Pancreas (tissue), 10 donors: ENCODE data around the gene MKRN3. TPM values are rescaled to one million over a fixed set of nuclear protein-coding genes. Genes with fewer than 3 reads are reported as not detected.
"Not testable (repeated sequence)": the region's sequence is repeated elsewhere in the genome, so short reads cannot be mapped to it uniquely, and the experiment has no call there.

Experiments used
- ATAC-seq, 4 donors: fragments of 200-7000 bp; cut with Tn5 transposase; one replicate each; pipeline versions ENCODE4 v1.8.0 to v1.9.1; 2020; ENCODE audit warnings: mild to moderate bottlenecking in 4 of 4, moderate library complexity in 4 of 4
- DNase-seq, 6 donors: peaks; one replicate each; pipeline ENCODE4 v3.0.0-alpha.2; 2020
- FAIRE-seq: peaks from 2 replicates; lab custom pipeline; 2012; peaks lifted over from hg19 to GRCh38; lab: Jason Lieb, UNC
- H3K27ac ChIP-seq, 4 donors: fragments of 200-600 bp; sonication (generic); 1 replicate in 3 of 4; 2 replicates in 1 of 4; pipeline versions ENCODE4 v1.5.0 to v1.8.0; 2020
- H3K27me3 ChIP-seq, 4 donors: fragments of 200-600 bp; one replicate each; pipeline ENCODE4 v1.8.0; 2021
- H3K36me3 ChIP-seq, 3 donors: fragments of 200-600 bp; sonication (generic) in 1 of 3; one replicate each; pipeline versions ENCODE4 v1.5.0 to v1.8.0; 2020 to 2021
- H3K4me1 ChIP-seq, 3 donors: fragments of 200-600 bp; one replicate each; pipeline ENCODE4 v1.8.0; 2021
- H3K4me3 ChIP-seq, 4 donors: fragments of 200-600 bp; sonication (generic) in 2 of 4; one replicate each; pipeline versions ENCODE4 v1.5.0 to v1.8.0; 2020 to 2021
- H3K9me3 ChIP-seq, 4 donors: fragments of 200-600 bp; one replicate each; pipeline ENCODE4 v1.8.0; 2021
- CTCF ChIP-seq, 4 donors: fragments of 200-600 bp; sonication (generic) in 3 of 4; IDR thresholded peaks; one replicate each; pipeline versions ENCODE4 v1.5.0 to v1.8.0; 2021; ENCODE audit warnings: antibody characterized with exemption in 4 of 4
- WGBS, 2 donors: extraction: QIAGEN DNeasy Blood & Tissue Kit; methylation state at CpG; one replicate each; pipeline ENCODE4 v1.1.7; 2013; 5-methylcytosine and 5-hydroxymethylcytosine counted together
- intact Hi-C, 3 donors: fragments of 100-400 bp; cut with DNase I; formaldehyde crosslinking; loops; one replicate each; pipeline versions ENCODE4 v1.11.1 to v1.14.2; 2022
- polyA plus RNA-seq, 2 donors: library from polyadenylated mRNA; stranded (reverse); fragments of 200-250 nt; gene quantifications; one replicate each; pipeline ENCODE4 v1.2.3, GENCODE V29; 2013
- total RNA-seq, 6 donors: library from RNA; stranded (reverse); fragmentation: NEBNext Ultra II Directional in 4 of 6; extraction: Animal tissue kit (Norgen Biotek cat#: 25700) in 4 of 6; gene quantifications; one replicate each; pipeline versions ENCODE4 v1.2.1 to v1.2.4, GENCODE V29; 2021 to 2023
- donor health status: healthy with polysubstance abuse.
- donor health status: DM: no; HTN: no; CAD: no; lungs with moderate emphysema.
- donor health status: DM: no; HTN: no; CAD: no.
- donor health status: control.
- donor health status: control.
- donor health status: Bipolar disorder and iron deficiency.
- donor health status: DM: yes; HTN: yes; CAD: no.
- donor health status: DM: no; HTN: no; CAD: no.
- donor health status: DM: no; HTN: no; CAD: no.
- donor health status: DM: yes; HTN: yes; CAD: no.

MKRN3 gene
- total and polyA plus RNA-seq, 8 donors, result 0.40 to 2.1 (median 0.42) TPM; not detected in 4

DNA sequence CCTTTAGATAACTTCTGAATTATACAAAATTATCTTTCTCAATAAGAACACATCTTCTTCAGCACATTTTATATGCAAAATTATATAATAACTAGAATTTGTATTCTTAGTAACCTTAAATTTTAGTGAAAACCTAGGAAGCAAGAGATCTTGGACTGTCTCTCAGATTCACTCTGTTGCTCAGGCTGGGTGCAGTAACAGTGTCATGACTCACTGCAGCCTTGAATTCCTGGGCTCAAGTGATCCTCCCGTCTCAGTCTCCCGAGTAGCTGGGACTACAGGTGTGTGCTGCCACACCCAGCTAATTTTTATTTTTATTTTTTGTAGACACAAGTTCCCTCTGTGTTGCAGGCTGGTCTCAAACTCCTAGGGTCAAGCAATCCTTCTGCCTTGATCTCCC lies 29.9 kb downstream of the MKRN3 start:
- no peak for ATAC-seq
- Histone ChIP-seq H3K36me3 (no peaks in the 10 kb centered on the region), H3K9me3 (no peaks in the 10 kb centered on the region), H3K4me3 (no peak overlapping the region), H3K4me1 (no peaks in the 10 kb centered on the region), H3K27ac (no peak overlapping the region), H3K27me3 (no peaks in the 10 kb centered on the region)
- intact Hi-C loops, result no loop called here
- 55 to 79% methylated on average over 2 of the region's 2 CpGs for WGBS, 2 donors
- no peak for FAIRE-seq
- no peak for TF ChIP-seq CTCF (IDR thresholded peaks at IDR 0.05)
- DNase-seq, result no peak

- ATAC-seq (no peak), FAIRE-seq (no peak), DNase-seq (no peak)
- Histone ChIP-seq H3K27me3 (no peaks in the 10 kb centered on the region), H3K27ac (no peak overlapping the region), H3K9me3 (no peaks in the 10 kb centered on the region), H3K4me3 (no peak overlapping the region), H3K36me3 (no peaks in the 10 kb centered on the region), H3K4me1 (no peaks in the 10 kb centered on the region)
- 90 to 92% methylated on average over 5 of the region's 5 CpGs for WGBS, 2 donors
- intact Hi-C loops, result no loop called here
- TF ChIP-seq CTCF (IDR thresholded peaks at IDR 0.05), result no peak
These were observed 31.3 kb downstream of the MKRN3 start for GRCh38 chr15:23596736-23597135.

DNA sequence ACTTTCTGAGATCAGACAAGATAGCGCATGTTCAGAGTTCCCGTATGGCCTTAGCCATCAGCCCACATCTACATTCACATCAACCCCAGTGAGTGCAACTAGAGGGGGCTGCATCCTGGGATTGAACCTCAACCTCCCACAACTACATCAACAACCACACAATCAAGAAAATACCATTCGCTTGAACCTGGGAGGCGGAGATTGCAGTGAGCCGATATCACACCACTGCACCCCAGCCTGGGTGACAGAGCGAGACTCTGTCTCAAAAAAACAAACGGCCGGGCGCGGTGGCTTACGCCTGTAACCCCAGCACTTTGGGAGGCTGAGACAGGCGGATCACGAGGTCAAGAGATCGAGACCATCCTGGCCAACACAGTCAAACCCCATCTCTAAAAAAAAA lies 31.8 kb downstream of the MKRN3 start:
- H3K27me3 ChIP-seq, H3K27ac ChIP-seq, ATAC-seq, H3K9me3 ChIP-seq, intact Hi-C loops, H3K36me3 ChIP-seq, FAIRE-seq, H3K4me3 ChIP-seq, H3K4me1 ChIP-seq, DNase-seq: not testable (repeated sequence)
- 86 to 88% methylated on average over 13 to 14 of the region's 14 CpGs for WGBS, 2 donors

DNA sequence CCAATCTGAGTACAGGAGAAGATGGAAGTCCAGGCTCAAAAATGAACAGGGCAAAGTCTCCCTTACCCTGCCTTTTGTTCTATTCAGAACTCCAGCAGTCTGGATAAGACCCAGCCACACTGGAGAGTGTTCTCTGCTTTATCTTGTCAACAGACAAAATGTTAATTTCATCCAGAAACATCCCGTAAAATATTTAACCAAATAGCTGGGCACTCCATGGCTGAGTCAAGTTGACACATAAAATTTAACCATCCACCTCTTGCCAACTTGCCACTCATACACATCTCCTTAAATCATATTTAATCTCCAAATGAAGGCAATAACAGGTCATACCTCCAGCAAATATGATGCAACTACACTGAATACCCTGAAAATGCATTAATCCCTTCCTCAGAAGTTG lies 33.6 kb downstream of the MKRN3 start:
- no peaks in the 10 kb centered on the region for H3K27me3 ChIP-seq
- no peak overlapping the region for H3K27ac ChIP-seq
- DNase-seq (no peak), FAIRE-seq (no peak), ATAC-seq (no peak)
- intact Hi-C loops, result no loop called here
- TF ChIP-seq CTCF (IDR thresholded peaks at IDR 0.05), result no peak
- H3K9me3 ChIP-seq, result no peaks in the 10 kb centered on the region
- 76 to 83% methylated on average over 1 of the region's 1 CpG for WGBS, 2 donors
- H3K4me1 ChIP-seq, result no peaks in the 10 kb centered on the region
- H3K4me3 ChIP-seq, result no peak overlapping the region
- no peaks in the 10 kb centered on the region for H3K36me3 ChIP-seq

DNA sequence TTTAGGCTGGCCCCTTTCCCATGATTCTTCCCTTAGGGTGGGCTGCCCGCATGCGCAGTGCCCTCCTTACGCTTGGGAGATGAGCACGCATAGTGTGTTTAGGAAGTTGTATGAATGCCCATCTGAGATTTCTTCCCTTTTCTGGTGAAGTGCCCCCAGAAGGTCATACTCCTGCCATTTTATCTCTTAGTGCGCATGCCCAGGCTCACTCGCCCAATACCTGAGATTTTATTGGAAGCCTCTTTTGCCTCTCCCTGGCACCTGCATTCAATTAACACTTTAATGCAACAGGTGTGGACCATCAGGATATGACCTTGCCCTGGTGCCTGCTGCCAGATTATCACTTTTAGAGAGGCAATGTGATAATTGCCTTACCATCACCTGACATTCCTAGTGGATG lies 36.6 kb downstream of the MKRN3 start:
- Histone ChIP-seq H3K9me3 (no peaks in the 10 kb centered on the region), H3K27ac (no peak overlapping the region), H3K36me3 (no peaks in the 10 kb centered on the region), H3K4me1 (no peaks in the 10 kb centered on the region), H3K4me3 (no peak overlapping the region), H3K27me3 (no peaks in the 10 kb centered on the region)
- TF ChIP-seq CTCF (IDR thresholded peaks at IDR 0.05), result no peak
- intact Hi-C loops, result no loop called here
- DNase-seq, result no peak
- no peak for ATAC-seq
- FAIRE-seq, result no peak
- WGBS, 2 donors, result 89 to 92% methylated on average over 6 of the region's 6 CpGs

DNA sequence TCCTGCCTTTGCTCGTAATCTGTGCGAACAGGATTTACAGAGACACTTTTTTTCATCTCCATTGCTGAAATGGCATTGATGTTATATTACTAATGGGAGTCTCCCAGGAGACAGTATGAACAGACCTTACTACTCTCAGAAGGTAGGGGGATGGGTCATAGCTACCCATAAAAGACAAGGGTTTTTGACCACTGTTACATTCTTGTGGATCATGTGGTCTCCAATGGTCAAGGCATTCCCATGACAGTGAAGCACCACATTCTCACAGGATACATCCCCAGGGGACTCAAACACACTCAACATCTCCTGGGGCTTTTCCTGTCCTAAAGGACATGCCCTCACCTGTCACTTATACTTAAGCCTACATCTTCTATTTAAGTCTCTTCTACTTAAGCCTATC lies 40.8 kb downstream of the MKRN3 start:
- Histone ChIP-seq H3K9me3 (no peaks in the 10 kb centered on the region), H3K4me1 (no peaks in the 10 kb centered on the region), H3K4me3 (no peak overlapping the region), H3K36me3 (no peaks in the 10 kb centered on the region), H3K27me3 (no peaks in the 10 kb centered on the region), H3K27ac (no peak overlapping the region)
- FAIRE-seq (no peak), ATAC-seq (no peak), DNase-seq (no peak)
- WGBS, 2 donors, result 87 to 88% methylated on average over 2 of the region's 2 CpGs
- intact Hi-C loops, result no loop called here
- TF ChIP-seq CTCF (IDR thresholded peaks at IDR 0.05), result no peak
